ENCODE measurements around the gene TRPC6.

The TRPC6 gene

DNA sequence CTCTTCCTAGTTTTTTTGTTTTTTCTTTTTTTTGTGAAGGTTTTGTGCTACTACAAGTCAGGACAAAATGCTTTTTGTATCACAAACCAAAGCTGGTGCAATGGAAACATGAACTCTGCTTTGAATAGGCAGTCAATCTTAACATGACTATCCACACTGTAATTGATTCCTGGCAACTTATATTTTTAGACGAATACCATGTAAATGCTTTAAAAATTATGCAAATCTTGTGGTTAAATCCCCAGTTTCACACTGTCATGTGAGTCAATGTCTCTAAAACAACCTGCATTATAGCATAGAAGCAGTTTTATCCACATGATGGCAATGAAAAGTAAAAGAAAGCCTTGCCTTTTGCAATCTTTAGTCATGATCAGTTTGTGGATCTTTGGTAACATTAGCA is 8.9 kb downstream of the TRPC6 start:
- H3K36me3 ChIP-seq (ENCODE audit: insufficient read depth, low read length) = no peaks in the 10 kb centered on the region

DNA sequence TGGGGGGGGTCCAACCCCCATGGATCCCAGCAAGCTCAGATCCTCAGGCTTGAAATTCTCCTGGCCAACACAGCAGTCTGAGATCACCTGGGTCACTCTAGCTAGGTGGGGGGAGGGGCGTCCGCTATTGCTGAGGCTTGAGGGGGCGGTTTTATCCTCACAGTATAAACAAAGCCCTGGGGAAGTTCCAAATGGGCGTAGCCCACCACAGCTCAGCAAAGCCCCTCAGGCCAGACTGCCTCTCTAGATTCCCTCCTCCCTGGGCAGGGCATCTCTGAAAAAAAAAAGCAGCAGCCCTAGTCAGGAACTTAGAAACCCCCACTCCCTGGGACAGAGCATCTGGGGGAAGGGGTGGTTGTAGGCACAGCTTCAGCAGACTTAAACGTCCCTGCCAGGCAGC is 16.7 kb downstream of the TRPC6 start:
- Histone ChIP-seq H3K36me3 (ENCODE audit: insufficient read depth, low read length) (no peaks in the 10 kb centered on the region), H3K4me1 (ENCODE audit: insufficient read depth, low read length) (no peaks in the 10 kb centered on the region), H2AFZ (ENCODE audit: low read depth, low read length) (no peak overlapping the region), H3K27me3 (ENCODE audit: insufficient read depth, low read length) (no peaks in the 10 kb centered on the region), H3K4me3 (ENCODE audit: low read length) (no peak overlapping the region), H3K9me3 (ENCODE audit: low read length) (no peaks in the 10 kb centered on the region)

More for the DNA sequence above, 8.9 kb downstream of the TRPC6 start:
- H3K4me3 ChIP-seq (ENCODE audit: low read length) = no peak overlapping the region
- no peaks in the 10 kb centered on the region for H3K27me3 ChIP-seq (ENCODE audit: insufficient read depth, low read length)
- no peak overlapping the region for H2AFZ ChIP-seq (ENCODE audit: low read depth, low read length)
- no peaks in the 10 kb centered on the region for H3K4me1 ChIP-seq (ENCODE audit: insufficient read depth, low read length)
- no peaks in the 10 kb centered on the region for H3K9me3 ChIP-seq (ENCODE audit: low read length)

DNA sequence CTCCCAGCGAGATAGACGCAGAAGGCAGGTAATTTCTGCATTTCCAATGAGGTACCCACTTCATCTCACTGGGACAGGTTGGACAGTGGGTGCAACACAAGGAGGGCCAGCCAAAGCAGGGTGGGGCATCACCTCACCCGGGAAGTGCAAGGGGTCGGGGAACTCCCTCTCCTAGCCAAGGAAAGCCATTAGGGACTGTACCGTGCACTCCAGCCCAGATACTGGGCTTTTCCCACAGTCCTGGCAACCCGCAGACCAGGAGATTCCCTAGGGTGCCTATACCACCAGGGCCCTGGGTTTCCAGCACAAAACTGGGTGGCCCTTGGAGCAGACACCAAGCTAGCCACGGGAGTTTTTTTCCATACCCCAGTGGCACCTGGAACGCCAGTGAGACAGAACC is 17.2 kb downstream of the TRPC6 start:
- Histone ChIP-seq H3K4me3 (ENCODE audit: low read length) (no peak overlapping the region), H3K4me1 (ENCODE audit: insufficient read depth, low read length) (no peaks in the 10 kb centered on the region), H3K36me3 (ENCODE audit: insufficient read depth, low read length) (no peaks in the 10 kb centered on the region), H3K9me3 (ENCODE audit: low read length) (no peaks in the 10 kb centered on the region), H2AFZ (ENCODE audit: low read depth, low read length) (no peak overlapping the region), H3K27me3 (ENCODE audit: insufficient read depth, low read length) (no peaks in the 10 kb centered on the region)

DNA sequence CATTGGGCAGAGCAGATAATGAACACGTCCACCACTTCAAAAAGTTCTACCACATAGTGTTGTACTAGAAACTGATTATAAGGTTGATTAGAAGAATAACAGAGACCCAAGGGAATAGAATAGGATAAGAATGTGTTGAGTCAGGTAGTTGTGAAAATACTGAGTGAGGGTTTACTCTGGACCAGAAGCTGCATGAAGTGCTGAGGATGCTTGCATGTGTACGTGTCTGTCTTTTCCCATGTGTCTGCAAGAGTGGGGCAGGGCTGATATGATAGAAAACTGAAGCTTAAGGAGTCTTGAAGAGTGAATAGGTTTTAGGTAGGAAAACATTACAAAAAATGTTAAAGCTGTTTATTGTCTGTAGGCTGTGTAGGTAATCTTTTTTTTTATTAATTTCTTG is 20.6 kb downstream of the TRPC6 start:
- Histone ChIP-seq H3K36me3 (ENCODE audit: insufficient read depth, low read length) (no peaks in the 10 kb centered on the region), H2AFZ (ENCODE audit: low read depth, low read length) (no peak overlapping the region), H3K27me3 (ENCODE audit: insufficient read depth, low read length) (no peaks in the 10 kb centered on the region), H3K9me3 (ENCODE audit: low read length) (no peaks in the 10 kb centered on the region), H3K4me1 (ENCODE audit: insufficient read depth, low read length) (no peaks in the 10 kb centered on the region), H3K4me3 (ENCODE audit: low read length) (no peak overlapping the region)

DNA sequence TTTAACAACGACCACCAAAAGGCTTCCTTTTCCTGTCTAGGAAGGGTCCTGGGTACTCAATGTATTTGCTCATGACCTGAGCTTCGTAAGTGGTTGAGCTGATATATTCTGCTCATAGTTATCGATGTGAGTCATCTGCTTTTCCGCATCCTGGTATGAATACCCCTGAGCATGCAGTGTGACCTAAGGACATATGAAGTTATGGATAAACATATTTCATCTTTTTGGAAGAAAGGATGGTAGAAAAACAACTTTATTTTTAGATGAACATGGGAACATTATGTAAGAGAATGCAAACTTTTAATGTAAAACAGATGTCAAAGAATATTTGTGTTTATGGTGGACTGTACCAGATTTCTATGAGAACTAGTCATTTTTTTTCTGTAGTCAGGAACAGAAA is 28.4 kb downstream of the TRPC6 start:
- Histone ChIP-seq H3K4me1 (ENCODE audit: insufficient read depth, low read length) (no peaks in the 10 kb centered on the region), H3K9me3 (ENCODE audit: low read length) (no peaks in the 10 kb centered on the region)

DNA sequence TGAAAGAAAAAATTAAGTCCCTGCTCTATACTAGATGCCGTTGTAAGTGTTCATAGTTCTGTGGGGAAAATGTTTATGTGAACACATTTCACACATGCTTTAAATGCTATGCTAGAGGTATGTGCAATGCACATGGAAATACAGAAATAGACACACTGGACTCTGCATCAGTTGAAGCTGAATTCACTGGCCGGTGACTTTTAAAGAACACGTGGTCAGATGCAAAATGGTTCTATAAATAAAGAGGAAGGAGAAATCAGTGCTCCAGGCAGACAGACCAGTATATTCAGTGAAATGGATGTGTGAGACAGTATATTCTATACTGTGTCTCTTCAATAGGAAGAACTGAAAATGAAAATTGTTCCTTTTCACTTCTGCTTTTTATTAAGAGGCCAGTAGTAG is 29.9 kb downstream of the TRPC6 start:
- Histone ChIP-seq H3K27me3 (ENCODE audit: insufficient read depth, low read length) (no peaks in the 10 kb centered on the region), H2AFZ (ENCODE audit: low read depth, low read length) (no peak overlapping the region), H3K4me3 (ENCODE audit: low read length) (no peak overlapping the region), H3K9me3 (ENCODE audit: low read length) (no peaks in the 10 kb centered on the region), H3K4me1 (ENCODE audit: insufficient read depth, low read length) (no peaks in the 10 kb centered on the region), H3K36me3 (ENCODE audit: insufficient read depth, low read length) (no peaks in the 10 kb centered on the region)

More for the DNA sequence above, 28.4 kb downstream of the TRPC6 start:
- no peaks in the 10 kb centered on the region for H3K27me3 ChIP-seq (ENCODE audit: insufficient read depth, low read length)
- H3K4me3 ChIP-seq (ENCODE audit: low read length) = no peak overlapping the region
- H3K36me3 ChIP-seq (ENCODE audit: insufficient read depth, low read length) = no peaks in the 10 kb centered on the region
- no peak overlapping the region for H2AFZ ChIP-seq (ENCODE audit: low read depth, low read length)

DNA sequence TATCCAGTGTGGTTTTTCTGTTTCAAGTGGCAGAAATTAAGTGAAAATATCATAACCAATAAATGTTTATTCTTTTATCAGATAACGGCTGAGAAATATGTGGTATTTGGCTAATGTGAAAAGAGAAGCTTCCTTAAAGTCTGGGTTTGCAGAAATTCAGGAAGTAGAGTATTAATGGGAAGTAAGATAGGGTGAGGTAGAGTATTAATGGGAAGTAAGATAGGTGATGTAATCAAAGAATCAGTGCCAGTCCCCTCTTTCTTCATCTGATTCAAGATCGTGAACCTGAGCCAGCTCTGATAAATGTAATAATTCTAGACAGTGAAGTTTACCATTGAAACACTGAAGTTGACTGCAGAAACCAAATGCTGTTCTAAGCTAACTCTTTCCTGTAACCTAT is 30.9 kb downstream of the TRPC6 start:
- Histone ChIP-seq H2AFZ (ENCODE audit: low read depth, low read length) (no peak overlapping the region), H3K27me3 (ENCODE audit: insufficient read depth, low read length) (no peaks in the 10 kb centered on the region), H3K4me3 (ENCODE audit: low read length) (no peak overlapping the region), H3K36me3 (ENCODE audit: insufficient read depth, low read length) (no peaks in the 10 kb centered on the region), H3K9me3 (ENCODE audit: low read length) (no peaks in the 10 kb centered on the region), H3K4me1 (ENCODE audit: insufficient read depth, low read length) (no peaks in the 10 kb centered on the region)

DNA sequence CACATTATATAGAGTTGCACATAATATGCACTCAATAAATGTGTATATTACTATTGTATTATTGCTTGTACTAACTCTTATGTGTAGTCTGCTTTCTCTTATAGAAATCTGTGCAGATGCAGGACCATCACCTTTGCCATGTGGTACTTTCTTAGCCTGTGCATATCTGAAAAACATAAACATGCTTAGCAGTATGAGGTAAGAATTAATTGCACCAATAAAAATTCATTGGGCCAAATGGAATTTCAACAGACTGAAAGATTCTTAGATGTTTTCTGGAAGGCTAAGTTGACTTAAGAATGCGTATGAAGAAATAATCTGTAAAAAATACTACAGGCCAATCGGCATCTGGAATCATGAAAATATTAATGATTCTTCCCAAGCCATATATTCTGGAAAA is 55.3 kb downstream of the TRPC6 start:
- H2AFZ ChIP-seq (ENCODE audit: low read depth, low read length) = no peak overlapping the region
- no peaks in the 10 kb centered on the region for H3K9me3 ChIP-seq (ENCODE audit: low read length)
- no peaks in the 10 kb centered on the region for H3K36me3 ChIP-seq (ENCODE audit: insufficient read depth, low read length)
- no peak overlapping the region for H3K4me3 ChIP-seq (ENCODE audit: low read length)
- H3K4me1 ChIP-seq (ENCODE audit: insufficient read depth, low read length) = no peaks in the 10 kb centered on the region
- H3K27me3 ChIP-seq (ENCODE audit: insufficient read depth, low read length) = no peaks in the 10 kb centered on the region

DNA sequence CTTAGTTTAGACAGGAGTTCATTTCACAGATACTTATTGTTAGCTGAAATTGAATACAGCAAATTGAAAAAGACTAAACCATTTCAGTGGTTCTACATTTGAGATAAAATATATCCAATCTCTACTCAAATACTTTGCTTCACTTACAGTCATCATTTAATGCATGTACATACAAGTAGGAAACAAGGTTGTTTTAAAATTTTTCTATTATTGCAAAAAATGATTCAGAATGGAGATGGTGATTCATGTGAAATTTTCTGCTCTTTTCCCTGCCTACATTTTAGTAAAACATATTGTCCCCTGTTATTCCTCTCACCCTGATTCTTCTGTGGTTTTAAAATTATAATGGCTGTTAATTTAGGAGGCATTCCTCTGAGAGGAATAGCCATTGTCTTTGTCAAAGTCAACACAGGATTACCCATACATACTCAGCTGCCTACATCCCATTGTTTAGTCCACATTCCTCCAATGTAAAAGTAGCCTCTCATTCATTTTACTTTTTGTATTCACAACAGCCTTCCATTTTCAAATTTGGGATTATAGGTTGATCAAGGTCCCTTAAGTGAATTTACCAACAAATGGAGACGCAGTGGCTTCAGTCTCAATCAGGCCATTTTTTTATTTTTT is 60.1 kb downstream of the TRPC6 start:
- H3K4me1 ChIP-seq (ENCODE audit: insufficient read depth, low read length) = no peaks in the 10 kb centered on the region
- H3K36me3 ChIP-seq (ENCODE audit: insufficient read depth, low read length) = no peaks in the 10 kb centered on the region
- H3K4me3 ChIP-seq (ENCODE audit: low read length) = no peak overlapping the region
- no peaks in the 10 kb centered on the region for H3K27me3 ChIP-seq (ENCODE audit: insufficient read depth, low read length)
- no peak overlapping the region for H2AFZ ChIP-seq (ENCODE audit: low read depth, low read length)
- H3K9me3 ChIP-seq (ENCODE audit: low read length) = no peaks in the 10 kb centered on the region

DNA sequence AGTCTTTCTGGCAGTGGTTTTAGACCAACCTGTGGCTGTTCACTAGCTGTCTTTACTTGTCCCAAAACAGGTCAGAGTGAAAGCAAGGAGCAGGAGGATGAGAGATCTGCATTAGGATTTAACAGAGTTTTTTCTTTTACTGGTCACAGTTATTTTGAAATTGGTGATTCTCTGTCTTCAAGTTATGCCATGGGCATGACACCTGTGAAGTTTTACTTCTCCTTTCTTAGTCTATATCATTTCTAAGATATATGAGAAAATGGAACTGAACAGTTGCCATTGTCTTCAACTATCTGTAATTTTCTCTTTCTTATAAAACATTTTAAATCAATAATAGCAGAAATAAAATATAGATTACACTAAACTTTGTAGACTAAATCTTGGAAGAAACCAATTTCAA is 60.6 kb downstream of the TRPC6 start:
- Histone ChIP-seq H3K36me3 (ENCODE audit: insufficient read depth, low read length) (no peaks in the 10 kb centered on the region), H3K4me3 (ENCODE audit: low read length) (no peak overlapping the region), H2AFZ (ENCODE audit: low read depth, low read length) (no peak overlapping the region), H3K9me3 (ENCODE audit: low read length) (no peaks in the 10 kb centered on the region), H3K4me1 (ENCODE audit: insufficient read depth, low read length) (no peaks in the 10 kb centered on the region), H3K27me3 (ENCODE audit: insufficient read depth, low read length) (no peaks in the 10 kb centered on the region)

DNA sequence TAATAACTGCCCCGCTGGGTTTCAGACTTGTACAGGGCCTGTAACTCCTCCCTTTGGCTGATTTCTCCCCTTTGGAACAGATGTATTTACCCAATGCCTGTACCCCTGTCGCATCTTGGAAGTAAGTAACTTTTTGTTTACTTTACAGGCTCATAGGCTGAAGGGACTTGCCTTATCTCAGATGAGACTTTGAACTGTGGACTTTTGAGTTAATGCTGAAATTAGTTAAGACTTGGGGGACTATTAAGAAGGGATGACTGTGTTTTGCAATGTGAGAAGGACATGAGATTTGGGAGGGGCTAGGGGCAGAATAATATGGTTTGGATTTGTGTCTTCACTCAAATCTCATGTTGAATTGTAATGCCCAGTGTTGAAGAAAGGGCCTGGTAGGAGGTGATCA is 62.0 kb downstream of the TRPC6 start:
- H3K36me3 ChIP-seq (ENCODE audit: insufficient read depth, low read length) = no peaks in the 10 kb centered on the region
- no peaks in the 10 kb centered on the region for H3K9me3 ChIP-seq (ENCODE audit: low read length)
- H3K4me1 ChIP-seq (ENCODE audit: insufficient read depth, low read length) = peaks cover 1% of the 10 kb centered on the region
- H3K27me3 ChIP-seq (ENCODE audit: insufficient read depth, low read length) = no peaks in the 10 kb centered on the region
- no peak overlapping the region for H3K4me3 ChIP-seq (ENCODE audit: low read length)
- no peak overlapping the region for H2AFZ ChIP-seq (ENCODE audit: low read depth, low read length)

DNA sequence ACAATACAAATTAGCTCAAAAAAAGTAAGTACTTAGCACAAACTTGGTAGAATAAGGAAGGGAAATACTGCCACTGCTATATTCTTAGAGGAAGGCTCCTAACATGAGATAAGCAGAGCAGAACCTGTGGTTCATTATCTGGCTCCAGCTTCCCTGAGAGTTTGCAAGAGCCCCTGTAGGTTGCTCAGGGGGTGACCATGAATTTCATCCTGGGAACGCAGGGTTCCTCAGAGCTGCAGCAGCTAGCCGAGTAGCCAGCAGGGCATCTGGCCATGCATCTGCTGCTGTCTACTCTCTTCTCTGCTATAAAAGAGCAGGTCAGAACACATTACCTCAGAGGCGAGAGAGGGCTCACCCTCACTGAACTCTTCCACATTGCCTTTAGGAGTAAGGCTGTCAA is 67.3 kb downstream of the TRPC6 start:
- H2AFZ ChIP-seq (ENCODE audit: low read depth, low read length) = peak overlapping the region; percentile 0
- no peaks in the 10 kb centered on the region for H3K36me3 ChIP-seq (ENCODE audit: insufficient read depth, low read length)
- H3K9me3 ChIP-seq (ENCODE audit: low read length) = no peaks in the 10 kb centered on the region
- no peaks in the 10 kb centered on the region for H3K27me3 ChIP-seq (ENCODE audit: insufficient read depth, low read length)
- H3K4me3 ChIP-seq (ENCODE audit: low read length) = no peak overlapping the region
- H3K4me1 ChIP-seq (ENCODE audit: insufficient read depth, low read length) = peaks cover 10% of the 10 kb centered on the region

DNA sequence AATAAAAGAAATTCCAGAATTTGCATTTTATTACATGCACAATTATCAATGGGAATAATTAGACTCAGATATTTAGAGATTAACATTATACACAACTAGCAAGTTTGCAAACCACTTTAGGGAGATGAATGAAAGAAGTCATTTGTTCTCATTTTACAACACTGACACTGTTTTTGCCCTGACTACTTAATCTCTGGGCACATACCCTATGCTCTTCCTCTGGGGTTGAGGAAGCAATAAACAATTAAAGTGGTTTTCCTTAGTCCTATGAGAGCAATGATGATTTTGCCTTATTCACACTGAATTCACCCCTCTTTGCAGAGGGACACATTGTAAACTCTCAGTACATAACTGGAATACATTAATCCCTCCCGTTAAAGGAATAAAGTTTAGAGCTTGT is 72.7 kb downstream of the TRPC6 start:
- no peak overlapping the region for H3K4me3 ChIP-seq (ENCODE audit: low read length)
- peaks cover under 1% of the 10 kb centered on the region for H3K4me1 ChIP-seq (ENCODE audit: insufficient read depth, low read length)
- no peaks in the 10 kb centered on the region for H3K36me3 ChIP-seq (ENCODE audit: insufficient read depth, low read length)
- no peaks in the 10 kb centered on the region for H3K9me3 ChIP-seq (ENCODE audit: low read length)
- no peaks in the 10 kb centered on the region for H3K27me3 ChIP-seq (ENCODE audit: insufficient read depth, low read length)
- H2AFZ ChIP-seq (ENCODE audit: low read depth, low read length) = no peak overlapping the region

DNA sequence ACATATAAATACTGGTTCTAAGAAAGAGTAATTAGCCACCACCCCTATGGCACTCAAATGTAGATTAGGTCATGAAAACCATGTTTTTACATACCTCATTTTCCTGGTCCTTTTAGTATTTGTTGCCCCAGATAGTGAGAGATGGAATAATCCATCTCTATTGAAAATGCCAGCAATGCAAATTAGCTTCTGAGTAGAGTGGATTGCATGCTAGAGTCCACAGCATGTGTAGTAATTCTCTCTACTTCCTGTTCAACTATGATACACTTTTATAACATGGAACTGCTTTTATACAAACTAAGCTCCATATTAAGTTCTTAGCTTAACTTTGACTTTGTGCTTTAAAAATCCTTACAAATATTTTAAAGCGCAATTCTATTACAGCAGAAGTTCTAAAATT is 73.2 kb downstream of the TRPC6 start:
- Histone ChIP-seq H2AFZ (ENCODE audit: low read depth, low read length) (no peak overlapping the region), H3K4me1 (ENCODE audit: insufficient read depth, low read length) (no peaks in the 10 kb centered on the region), H3K36me3 (ENCODE audit: insufficient read depth, low read length) (no peaks in the 10 kb centered on the region), H3K4me3 (ENCODE audit: low read length) (no peak overlapping the region), H3K9me3 (ENCODE audit: low read length) (no peaks in the 10 kb centered on the region), H3K27me3 (ENCODE audit: insufficient read depth, low read length) (no peaks in the 10 kb centered on the region)

Measured in neuron (in vitro differentiated cells).